Fibroblast of upper back skin (primary cell): ENCODE measurements around the gene UTS2B.

Source experiments
- DNase-seq: peaks from one replicate; pipeline ENCODE4 v3.0.0-alpha.2; 2013

The UTS2B gene

GRCh38 chr3:191350396-191351090 lies 20.2 kb upstream of the UTS2B start:
- no peak for DNase-seq

GRCh38 chr3:191348098-191348497 lies 17.8 kb upstream of the UTS2B start:
- DNase-seq, result no peak

- DNase-seq, result no peak
Measured at GRCh38 chr3:191347228-191347627, 16.9 kb upstream of the UTS2B start.

GRCh38 chr3:191345334-191345733 lies 15.0 kb upstream of the UTS2B start:
- DNase-seq, result peak; percentile 38

- DNase-seq, result no peak
Measured at GRCh38 chr3:191343913-191344312, 13.6 kb upstream of the UTS2B start.

- DNase-seq, result no peak
Measured at GRCh38 chr3:191343115-191343514, 12.8 kb upstream of the UTS2B start.

- DNase-seq, result no peak
Measured at GRCh38 chr3:191342411-191342810, 12.1 kb upstream of the UTS2B start.

GRCh38 chr3:191342006-191342405 lies 11.7 kb upstream of the UTS2B start:
- DNase-seq, result no peak

GRCh38 chr3:191340966-191341365 lies 10.6 kb upstream of the UTS2B start:
- no peak for DNase-seq

- DNase-seq, result no peak
Measured at GRCh38 chr3:191340351-191340750, 10.0 kb upstream of the UTS2B start.

GRCh38 chr3:191339316-191339917 lies 9.1 kb upstream of the UTS2B start:
- DNase-seq, result no peak

GRCh38 chr3:191338177-191338488 lies 7.8 kb upstream of the UTS2B start:
- no peak for DNase-seq

- DNase-seq, result no peak
Measured at GRCh38 chr3:191336833-191337232, 6.5 kb upstream of the UTS2B start.

- no peak for DNase-seq
Measured at GRCh38 chr3:191334346-191334893, 4.1 kb upstream of the UTS2B start.

GRCh38 chr3:191333298-191333880 lies 3.1 kb upstream of the UTS2B start:
- no peak for DNase-seq

GRCh38 chr3:191331388-191331787 lies 1.1 kb upstream of the UTS2B start:
- peak; percentile 41 for DNase-seq

- DNase-seq, result peak; percentile 73
Measured at GRCh38 chr3:191330530-191331048, 263 bp upstream of the UTS2B start.

GRCh38 chr3:191328962-191329653 lies 1.2 kb downstream of the UTS2B start, which contains the start of gene CCDC50:
Gene CCDC50, plus strand, starts transcription at chr3:191329394. Its CDS starts 281 bp downstream, at chr3:191329675.
- peak; percentile 75 for DNase-seq

- DNase-seq, result no peak
Measured at GRCh38 chr3:191328383-191328961, 1.9 kb downstream of the UTS2B start.

GRCh38 chr3:191327526-191327925 lies 2.8 kb downstream of the UTS2B start:
- no peak for DNase-seq

GRCh38 chr3:191324936-191325335 lies 5.4 kb downstream of the UTS2B start:
- DNase-seq, result no peak

GRCh38 chr3:191321019-191321767 lies 9.1 kb downstream of the UTS2B start:
- DNase-seq, result no peak
